ENCODE data around the gene ATP6V0C. TPM values are rescaled to one million over a fixed set of nuclear protein-coding genes. Genes with fewer than 3 reads are reported as not detected.

Gene ATP6V0C
- total and polyA plus RNA-seq, 2 of the 8 experiments (the other 6 are each of a cell fraction or from before 2014, with no cell fraction given) = 125 to 176 TPM

DNA sequence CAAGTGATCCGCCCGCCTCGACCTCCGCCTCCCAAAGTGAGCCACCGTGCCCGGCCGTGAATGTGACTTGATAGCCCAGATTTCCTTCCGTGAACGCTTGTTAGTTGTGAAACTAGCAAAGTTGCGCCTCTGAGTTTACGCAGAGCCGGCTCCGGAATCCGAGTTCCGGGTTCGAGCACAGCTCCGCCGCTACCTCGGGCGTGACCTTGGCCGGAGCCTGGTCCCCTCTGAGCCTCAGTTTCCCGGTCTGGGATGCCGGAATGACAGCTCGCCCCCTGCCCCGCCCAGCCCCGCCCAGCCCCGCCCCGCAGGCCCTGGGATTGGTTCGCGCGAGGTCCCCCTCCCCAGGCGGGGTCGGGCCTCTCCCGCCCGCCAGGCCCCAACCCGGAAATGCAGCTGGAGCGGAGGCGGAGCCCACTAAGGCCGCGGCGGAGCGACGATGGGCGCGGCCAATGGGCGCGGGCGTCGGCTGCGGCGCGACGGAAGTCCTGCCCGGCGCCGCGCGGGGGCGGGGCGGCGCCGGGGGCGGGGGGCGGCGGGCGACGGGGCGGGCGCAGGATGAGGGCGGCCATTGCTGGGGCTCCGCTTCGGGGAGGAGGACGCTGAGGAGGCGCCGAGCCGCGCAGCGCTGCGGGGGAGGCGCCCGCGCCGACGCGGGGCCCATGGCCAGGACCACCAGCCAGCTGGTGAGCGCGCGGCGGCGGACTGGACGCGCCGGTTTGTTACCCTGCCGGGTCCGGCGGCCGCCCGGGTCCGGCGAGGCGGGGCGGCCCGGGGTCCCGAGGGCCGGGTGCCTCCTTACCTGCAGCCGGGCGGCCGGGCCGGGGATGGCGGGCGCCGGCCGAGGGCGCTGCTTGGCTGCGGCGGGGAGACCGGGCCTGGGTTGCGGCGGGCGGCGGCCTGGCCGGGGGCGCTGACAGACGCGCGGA is 24.0 kb downstream of the ATP6V0C start, which contains the start of gene PDPK1 (continued):
- 0 out of 4 replicates have a peak, but pooled peaks of 1 of the 2 experiments have one; percentile 50 for TF ChIP-seq SIN3A (conservative IDR thresholded peaks at IDR 0.05 in 1 of 2, IDR thresholded peaks at IDR 0.05 in 1 of 2; ENCODE audit: low read depth in 1 of 2, low read length in 2 of 2)
- TF ChIP-seq RBBP5 (IDR thresholded peaks at IDR 0.05; ENCODE audit: borderline replicate concordance, low read depth, low read length) = peak; percentile 55; the same call in 1 of the 2 replicates
- TF ChIP-seq PHF8 (conservative IDR thresholded peaks at IDR 0.05; ENCODE audit: low read depth, low read length) = peak; percentile 69
- TF ChIP-seq TAF7 (optimal IDR thresholded peaks at IDR 0.05; ENCODE audit: borderline replicate concordance, low read depth, low read length) = peak; percentile 76
- no peak for TF ChIP-seq HDAC6 (IDR thresholded peaks at IDR 0.05; ENCODE audit: low read depth, low read length)
- TF ChIP-seq MAFK (IDR thresholded peaks at IDR 0.05; ENCODE audit: low read depth, low read length) = no peak
- peak; percentile 87; the same call in 1 of the 2 replicates for TF ChIP-seq YY1 (IDR thresholded peaks at IDR 0.05; ENCODE audit: low read depth, low read length)
- no peak for TF ChIP-seq RFX5 (IDR thresholded peaks at IDR 0.05; ENCODE audit: borderline replicate concordance, low read depth, low read length)
- TF ChIP-seq GABPA (IDR thresholded peaks at IDR 0.05; ENCODE audit: borderline replicate concordance, insufficient read depth, low read length) = peak; percentile 83; the same call in 1 of the 2 replicates
- peak; percentile 56 to 57; a peak in 2 of 3 replicates for TF ChIP-seq POLR2A (IDR thresholded peaks at IDR 0.05; ENCODE audit: control extremely low read depth in 1 of 2, low read depth in 2 of 2, low read length in 2 of 2)
- no peak for TF ChIP-seq BCL11A (IDR thresholded peaks at IDR 0.05; ENCODE audit: low read depth in 2 of 2, low read length in 2 of 2)

Data from H1 (cell line).